Brain microvascular endothelial cell (primary cell): Measurements from ENCODE around the gene HPCAL4.

ENCODE experiments used
- DNase-seq: peaks from one replicate; pipeline ENCODE4 v3.0.0-alpha.2; 2020
- H3K27ac ChIP-seq: fragments of 250-450 bp; sonication (Bioruptor Pico); 2 replicates; pipeline ENCODE4 v1.5.1; 2020; ENCODE audit warnings: mild to moderate bottlenecking, moderate library complexity
- H3K27me3 ChIP-seq: fragments of 250-450 bp; sonication (Bioruptor Pico); replicated peaks from 2 replicates; pipeline ENCODE4 v1.5.1; 2020; ENCODE audit warnings: mild to moderate bottlenecking
- H3K36me3 ChIP-seq: fragments of 250-450 bp; sonication (Bioruptor Pico); replicated peaks from 2 replicates; pipeline ENCODE4 v1.5.1; 2020; ENCODE audit warnings: mild to moderate bottlenecking
- H3K4me3 ChIP-seq: 2 replicates; pipeline ENCODE4 v1.5.1; 2011; ENCODE audit warnings: low read depth, mild to moderate bottlenecking, control low read depth, low read length, moderate library complexity
- CTCF ChIP-seq: IDR thresholded peaks from 2 replicates; pipeline ENCODE4 v1.5.1; 2011; ENCODE audit warnings: low read depth, mild to moderate bottlenecking, moderate library complexity, low read length, control low read depth, inconsistent platforms; ENCODE audit errors: missing control alignments
- in situ Hi-C: cut with HindIII; loops from 2 replicates; pipeline ENCODE4 v1.10.0; 2017; ENCODE audit warnings: low sequenced_read_pairs, low pct_ligation_motif_present

Gene HPCAL4

DNA sequence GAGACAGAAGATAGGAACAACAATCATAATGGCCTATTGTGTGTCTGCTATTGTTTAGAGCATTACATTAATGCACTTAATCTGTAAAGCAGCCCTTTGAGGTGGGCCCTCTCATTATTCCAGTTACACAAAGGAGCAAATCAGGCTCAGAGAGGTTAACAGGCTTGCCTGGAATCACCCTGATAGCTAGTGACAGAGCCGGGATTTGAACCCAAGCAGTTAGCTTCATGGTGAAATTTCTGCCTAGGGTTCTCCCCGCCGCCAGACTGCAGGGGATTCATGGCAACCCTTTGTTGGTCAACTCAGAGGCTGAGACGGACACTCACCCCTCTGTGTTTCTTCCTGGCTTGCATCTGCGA lies 58.9 kb downstream of the HPCAL4 start:
- no peak overlapping the region for H3K4me3 ChIP-seq
- no peak for DNase-seq
- no peaks in the 10 kb centered on the region for H3K36me3 ChIP-seq
- no peak for TF ChIP-seq CTCF
- no peak overlapping the region for H3K27ac ChIP-seq
- no peaks in the 10 kb centered on the region for H3K27me3 ChIP-seq
- in situ Hi-C loops = no loop called here

DNA sequence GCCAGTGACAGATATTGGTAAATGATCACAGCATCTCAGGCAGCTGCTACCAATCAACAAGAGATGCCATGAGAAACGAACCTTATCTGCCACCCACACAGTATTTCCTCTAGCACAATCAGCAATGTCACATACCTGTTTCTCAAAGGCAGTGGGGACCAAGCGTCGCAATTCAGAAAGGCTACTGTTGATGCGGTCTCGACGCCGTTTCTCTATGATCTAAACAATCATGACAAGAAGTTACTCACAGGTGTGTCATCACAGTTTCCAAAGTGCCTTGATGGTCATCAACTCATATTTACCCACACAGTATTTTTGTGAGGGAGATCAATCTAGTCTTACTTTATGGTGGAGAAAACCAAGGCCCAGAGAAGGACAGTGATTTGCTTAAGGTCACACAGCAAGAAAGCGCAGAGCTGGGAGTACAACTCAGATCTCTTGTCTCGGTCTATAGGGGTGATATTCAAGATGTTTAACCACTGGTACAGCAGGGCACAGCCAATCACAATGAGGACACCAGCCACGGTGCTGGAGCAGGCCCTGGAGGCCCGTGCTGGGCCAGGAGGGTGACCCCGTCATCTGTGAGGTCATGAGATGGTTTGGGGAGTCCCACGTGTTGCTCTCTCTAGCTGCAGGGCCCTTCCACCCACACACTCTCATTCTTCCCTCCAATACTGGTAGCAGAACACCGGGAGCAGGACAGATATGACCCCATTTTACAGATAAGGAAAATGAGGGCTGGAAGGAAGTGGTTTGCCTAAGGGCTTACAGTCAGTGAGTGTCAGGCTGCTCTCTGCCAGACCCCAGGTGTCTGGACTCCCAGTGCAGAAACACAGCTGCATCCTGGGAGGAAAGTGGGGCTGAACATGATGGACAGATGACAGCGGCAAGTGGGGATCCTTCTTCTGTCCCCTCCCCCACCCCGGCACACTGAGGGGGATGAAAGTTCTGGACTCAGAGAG lies 59.6 kb downstream of the HPCAL4 start:
- H3K27ac ChIP-seq = no peak overlapping the region
- DNase-seq = no peak
- H3K27me3 ChIP-seq = no peaks in the 10 kb centered on the region
- in situ Hi-C loops = no loop called here
- no peaks in the 10 kb centered on the region for H3K36me3 ChIP-seq
- TF ChIP-seq CTCF = no peak
- H3K4me3 ChIP-seq = no peak overlapping the region

DNA sequence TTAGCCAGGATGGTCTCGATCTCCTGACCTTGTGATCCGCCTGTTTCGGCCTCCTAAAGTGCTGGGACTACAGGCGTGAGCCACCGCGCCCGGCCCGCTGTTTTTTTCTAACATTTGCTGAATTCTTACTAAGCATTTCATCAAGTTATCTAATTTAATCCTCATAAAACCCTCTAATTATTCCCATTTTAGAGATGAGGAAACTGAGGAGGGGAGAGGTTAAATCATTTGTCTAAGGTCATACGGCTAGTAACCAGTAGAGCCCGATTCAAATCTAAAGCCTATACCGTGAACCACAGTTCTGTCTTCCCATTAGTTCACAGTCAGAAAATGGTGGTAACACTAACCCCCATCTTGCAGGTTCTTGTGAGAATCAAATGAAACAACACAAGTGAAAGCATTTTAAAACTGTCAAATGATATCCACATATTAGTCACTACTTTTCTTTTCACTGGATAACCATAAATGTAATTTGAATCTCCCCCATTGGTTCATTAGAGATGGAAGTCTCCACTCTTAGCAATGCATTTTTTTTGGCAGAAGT lies 62.4 kb downstream of the HPCAL4 start:
- TF ChIP-seq CTCF = no peak
- no peak for DNase-seq
- H3K4me3 ChIP-seq = no peak overlapping the region
- H3K27me3 ChIP-seq = no peaks in the 10 kb centered on the region
- H3K27ac ChIP-seq = no peak overlapping the region
- in situ Hi-C loops = no loop called here
- H3K36me3 ChIP-seq = no peaks in the 10 kb centered on the region
